GM19455 (cell line): ENCODE results near the gene REL.
"Not testable (repeated sequence)": the region's sequence is repeated elsewhere in the genome, so short reads cannot be mapped to it uniquely, and the experiment has no call there.

Experiments
- ATAC-seq: cut with Tn5 transposase; IDR thresholded peaks from one replicate; pipeline ENCODE4 v1.9.1; 2021; ENCODE audit not compliant: unreplicated experiment

REL gene

DNA sequence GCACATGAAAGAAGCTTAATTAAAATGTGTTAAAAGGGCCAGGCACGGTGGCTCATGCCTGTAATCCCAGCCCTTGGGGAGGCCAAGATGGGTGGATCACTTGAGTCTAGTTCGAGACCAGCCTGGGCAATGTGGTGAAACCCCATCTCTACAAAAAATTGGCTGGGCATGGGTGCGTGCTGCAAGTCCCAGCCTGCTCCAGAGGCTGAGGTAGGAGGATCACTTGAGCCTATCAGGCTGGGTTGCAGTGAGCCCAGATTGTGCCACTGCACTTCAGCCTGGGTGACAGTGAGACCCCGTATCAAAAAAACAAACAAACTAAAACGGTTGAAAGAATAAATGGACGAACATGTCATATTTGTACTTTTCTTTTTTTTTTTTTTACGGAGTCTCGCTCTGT lies 26.0 kb downstream of the REL start:
- no peak for ATAC-seq

DNA sequence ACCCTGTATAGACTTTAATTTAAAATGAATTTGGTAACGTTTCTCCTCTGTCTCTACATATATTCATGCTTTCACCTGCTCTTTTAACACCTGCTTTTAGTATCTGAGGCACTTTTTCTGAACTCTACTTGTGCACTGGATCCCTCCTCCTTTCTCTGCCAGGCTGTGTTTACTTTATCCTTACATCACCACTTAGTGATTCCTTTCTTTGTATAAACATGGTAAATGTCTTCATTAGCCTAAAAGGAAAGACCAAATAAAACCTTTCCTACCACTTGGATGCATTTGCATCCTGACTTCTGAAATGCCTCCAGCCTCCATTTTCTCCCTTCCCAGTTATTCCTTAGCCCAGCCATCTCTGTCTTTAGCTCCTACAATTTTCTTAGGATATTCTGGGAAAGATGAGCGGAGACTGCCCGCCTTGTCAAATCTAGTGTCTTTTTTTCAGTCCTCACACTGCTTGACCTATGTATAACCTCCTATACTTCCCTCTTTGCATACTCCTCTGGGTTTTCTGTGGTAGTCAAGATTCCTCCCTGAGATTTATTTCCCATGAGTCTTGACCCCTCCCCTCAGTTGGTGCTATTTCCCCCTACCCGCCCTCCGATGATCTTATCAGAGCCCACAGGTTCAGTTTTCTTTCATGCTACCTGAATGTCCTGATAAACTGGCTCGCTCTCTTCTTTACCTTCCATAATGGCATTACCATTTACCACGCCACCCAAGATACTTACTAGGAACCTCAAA lies 44.8 kb downstream of the REL start:
- no peak for ATAC-seq

DNA sequence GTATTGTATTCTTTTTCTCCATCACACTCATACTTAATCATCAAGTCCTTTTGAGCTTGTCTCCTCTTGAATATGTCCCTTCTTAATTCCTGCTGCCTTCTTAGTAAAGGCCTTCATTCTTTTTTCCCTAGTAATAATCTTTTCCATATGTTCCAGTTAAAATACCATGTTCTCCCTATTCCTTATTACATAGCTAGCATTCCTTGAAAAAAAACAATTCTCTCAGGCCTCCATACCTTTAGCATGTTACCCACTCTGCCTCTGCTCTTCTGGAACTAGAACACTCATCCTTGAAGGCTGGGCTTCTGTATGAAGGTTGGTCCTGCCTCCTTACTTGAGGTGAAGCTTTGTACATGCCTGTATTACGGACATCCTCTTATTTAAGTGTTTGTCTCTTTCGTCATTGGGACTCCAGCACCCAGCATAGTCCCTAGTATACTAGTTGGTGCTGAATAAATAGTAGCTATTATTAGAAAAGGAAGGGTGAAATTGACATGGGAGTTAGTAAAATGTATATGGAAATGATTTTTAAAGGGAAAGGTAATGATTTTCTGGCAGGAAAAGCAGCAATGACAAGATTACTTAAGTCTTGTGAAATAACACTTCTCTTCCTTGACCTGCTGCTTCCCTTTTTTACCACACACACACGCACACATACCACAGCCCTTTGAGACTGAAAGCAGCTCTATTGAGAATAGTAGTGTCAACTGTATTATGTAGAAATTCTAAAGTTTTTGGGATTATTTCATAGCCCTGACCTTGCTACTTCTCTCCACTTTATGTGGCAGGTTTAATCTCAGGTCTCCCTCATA lies 45.6 kb downstream of the REL start:
- ATAC-seq: no peak

DNA sequence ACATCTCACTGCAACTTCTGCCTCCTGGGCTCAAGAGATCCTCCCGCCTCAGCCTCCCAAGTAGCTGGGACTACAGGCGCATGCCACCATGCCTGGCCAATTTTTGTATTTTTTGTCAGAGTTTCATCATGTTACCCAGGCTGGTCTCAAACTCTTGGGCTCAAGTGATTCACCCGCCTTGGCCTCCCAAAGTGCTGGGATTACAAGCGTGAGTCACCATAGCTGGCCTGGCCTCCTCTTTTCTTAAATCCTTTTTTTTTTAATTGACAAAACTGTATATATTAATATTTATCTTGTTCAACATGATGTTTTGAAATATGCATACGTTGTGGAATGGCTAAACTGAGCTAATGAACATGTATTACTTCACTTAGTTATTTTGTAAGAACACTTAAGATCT lies 50.7 kb downstream of the REL start:
- not testable (repeated sequence) for ATAC-seq

DNA sequence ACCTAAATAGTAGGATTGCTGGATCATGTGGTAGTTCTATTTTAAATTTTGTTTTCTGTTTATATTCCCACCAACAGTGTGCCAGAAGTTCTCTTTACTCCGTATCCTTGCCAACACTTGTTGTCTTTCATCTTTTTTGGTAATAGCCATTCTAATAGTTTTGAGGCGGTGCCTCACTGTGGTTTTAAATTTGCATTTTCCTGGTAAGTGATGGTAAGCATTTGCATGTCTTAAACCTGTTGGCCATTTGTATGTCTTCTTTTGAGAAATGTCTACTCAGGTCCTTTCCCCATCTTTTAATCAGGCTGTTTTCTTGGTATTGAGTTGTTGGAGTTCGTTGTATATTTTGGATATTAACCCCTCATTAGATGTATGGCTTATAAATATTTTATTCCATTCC lies 51.6 kb downstream of the REL start:
- ATAC-seq: no peak

DNA sequence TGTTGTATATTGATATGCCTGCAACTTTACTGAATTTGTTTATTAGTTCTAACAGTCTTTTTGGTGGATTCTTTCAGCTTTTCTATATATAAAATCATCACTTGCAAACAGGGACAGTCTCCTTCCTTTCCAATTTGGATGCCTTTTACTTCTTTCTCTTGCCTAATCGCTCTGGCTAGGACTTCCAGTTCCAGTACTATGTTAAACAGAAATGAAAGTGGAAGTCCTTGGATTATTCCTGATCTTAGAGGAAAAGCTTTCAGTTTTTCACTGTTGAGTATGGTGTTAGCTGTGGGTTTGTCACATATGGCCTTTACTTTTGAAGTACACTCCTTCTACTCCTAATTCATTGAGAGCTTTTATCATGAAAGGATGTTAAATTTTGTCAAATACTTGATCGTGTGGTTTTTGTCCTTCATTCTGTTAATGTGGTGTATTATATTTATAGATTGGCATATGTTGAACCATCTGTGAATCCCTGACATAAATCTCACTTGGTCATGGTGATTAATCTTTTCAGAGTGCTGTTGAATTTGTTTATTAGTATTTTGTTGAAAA lies 52.9 kb downstream of the REL start:
- no peak for ATAC-seq

DNA sequence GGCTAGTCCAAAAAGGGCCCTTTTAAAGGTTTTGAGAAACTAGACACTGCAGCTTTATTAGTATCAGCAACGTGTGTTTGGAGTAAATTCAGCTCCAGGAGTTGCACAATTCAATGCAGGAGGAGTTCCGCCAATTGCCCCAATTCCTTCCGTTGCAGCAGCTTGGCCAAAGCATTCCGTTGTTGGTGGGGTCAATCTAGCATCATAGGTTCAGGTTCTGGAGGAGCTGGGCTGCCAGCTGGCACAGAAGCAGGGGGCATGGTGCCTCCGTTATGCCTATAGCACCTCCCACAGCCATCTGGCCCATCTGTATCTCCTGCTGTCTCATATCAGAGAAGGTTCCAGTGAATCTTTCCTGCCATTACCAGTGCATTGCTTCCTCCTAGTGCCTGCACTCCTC lies 55.4 kb downstream of the REL start:
- ATAC-seq: no peak

DNA sequence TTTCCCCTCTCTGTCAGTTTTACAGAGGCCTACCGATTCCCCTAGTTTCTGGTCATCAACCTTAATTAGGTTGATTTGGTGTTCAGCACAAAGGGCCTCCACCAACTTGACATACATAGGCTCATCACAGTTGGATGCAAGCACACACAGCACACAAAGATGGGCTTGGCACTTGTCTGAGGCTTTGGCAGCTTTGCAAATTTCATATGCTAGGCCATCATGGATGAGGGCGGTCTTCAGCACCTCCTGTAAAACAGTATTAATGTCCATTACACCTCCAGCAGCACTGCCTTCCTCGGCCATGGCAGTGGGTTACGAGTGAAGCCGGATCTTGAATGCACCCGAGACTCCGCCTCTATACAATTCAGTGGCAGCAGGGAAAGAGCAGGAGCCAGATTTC lies 56.9 kb downstream of the REL start:
- no peak for ATAC-seq

DNA sequence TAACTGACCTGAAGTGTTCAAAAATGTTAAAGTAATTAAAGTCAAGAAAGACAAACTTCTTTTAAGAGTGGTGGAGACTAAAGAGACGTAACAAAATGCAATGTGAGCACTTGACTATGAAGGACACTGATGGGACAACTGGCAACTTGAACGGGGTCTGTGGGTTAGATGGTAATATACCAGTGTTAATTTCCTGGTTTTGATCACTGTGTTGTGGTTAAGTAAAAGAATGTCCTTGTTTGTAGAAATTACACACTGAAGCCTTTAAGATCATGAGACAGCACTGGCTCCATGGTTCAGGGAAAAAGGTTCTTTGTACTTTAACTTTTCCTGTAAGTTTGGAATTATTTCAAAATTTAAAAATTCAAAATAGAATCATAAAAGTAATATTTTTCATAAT lies 58.2 kb downstream of the REL start:
- ATAC-seq: no peak

DNA sequence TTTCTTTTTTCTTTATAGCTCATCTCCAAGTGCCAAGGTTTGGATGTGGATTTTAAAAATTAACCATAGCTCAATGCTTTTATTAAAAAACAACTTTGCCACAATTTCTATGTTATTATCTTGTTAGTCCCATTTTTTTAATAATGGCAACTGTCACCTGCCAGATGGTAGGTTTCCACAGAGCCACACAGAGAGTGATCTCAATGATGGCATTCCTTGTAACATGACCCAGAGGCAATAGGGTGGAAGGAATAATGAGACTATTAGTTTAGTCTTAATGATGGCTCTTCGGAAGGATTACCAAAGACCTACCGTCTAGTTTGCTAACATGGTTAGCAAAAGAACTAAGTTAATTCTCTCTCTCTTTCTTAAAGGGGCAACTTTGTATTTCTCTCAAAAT lies 64.0 kb downstream of the REL start:
- no peak for ATAC-seq

DNA sequence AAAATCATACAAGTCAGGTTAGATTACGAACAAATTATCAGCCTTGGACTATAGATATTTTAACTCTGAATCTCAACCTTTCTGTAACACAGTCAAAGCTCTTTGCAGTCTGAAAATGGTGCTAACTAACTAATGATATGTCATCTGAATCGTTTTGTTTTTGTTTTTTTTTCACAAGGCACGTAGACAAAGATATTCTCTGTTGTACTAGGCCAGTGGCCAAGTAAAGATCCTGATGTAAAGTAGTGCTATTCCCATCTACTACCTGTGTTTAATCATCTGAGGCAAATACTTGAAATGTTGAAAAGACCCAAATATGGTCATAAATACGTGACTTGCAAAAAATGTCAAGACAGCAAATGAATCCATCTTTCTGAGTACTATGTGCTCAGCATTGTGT lies 65.7 kb downstream of the REL start:
- no peak for ATAC-seq

DNA sequence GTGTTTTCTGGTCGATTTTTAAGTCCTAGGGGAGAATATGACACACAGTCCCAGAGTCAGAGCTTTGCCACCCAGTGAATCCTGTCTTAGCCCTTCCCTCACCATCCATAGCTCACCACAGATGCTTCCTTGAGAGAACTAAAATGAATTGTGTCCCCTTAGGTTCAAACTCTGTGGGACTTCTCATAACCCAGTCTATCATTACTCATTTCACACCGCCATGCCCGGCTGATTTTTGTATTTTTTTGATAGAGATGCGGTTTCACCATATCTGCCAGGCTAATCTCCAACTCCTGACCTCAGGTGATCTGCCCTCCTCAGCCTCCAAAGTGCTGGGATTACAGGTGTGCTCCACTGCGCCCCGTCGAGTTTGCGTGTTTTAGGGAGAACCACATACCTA lies 66.8 kb downstream of the REL start:
- ATAC-seq: no peak

DNA sequence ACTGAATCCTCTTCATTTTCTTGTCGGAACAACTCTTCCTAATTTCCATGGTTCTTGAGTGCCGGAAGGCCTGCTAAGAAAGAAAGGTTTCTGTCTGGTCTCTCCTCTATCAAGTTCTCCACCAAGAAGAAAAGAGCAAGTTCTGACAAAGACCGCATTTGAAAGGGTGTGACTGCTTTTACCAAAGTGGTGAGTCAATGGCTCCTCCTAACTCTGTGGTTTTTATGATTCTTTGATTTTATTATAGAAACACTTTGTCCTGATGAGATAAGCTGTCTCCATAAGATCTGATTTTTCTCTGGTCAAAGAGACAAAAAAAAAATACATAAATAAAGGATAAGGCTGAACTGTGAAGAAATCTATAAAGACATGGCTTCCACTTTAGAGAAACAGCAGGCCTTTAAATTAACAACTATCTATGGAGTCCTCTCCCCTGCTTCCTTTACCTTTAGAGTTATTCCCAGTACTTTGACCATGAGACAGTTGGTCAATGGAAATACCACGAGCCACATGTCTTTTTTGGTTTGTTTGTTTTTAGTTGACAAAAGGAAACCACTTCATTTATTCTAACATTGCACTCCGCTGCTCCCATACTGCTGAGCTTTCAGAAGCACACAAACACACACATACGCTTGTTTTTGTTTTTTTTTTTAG lies 67.7 kb downstream of the REL start:
- no peak for ATAC-seq

DNA sequence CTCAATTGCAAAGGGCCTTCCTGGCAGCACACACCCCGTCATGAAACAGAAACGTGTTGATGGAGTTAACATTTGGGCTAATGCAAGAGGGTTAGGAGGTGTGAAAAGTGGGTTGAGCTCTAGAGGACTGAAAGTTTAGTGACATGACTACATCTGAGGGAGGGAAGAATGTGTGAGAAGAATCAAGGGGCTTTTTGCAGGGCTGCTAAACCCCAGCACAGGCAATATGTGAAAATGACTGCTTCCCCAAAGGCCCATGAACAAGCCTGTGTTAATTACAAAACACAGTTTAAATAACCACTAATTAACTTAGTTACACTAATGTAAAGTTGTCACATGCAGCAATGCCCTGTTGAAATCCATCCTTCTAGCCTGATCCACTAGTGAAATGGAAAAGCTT lies 72.8 kb downstream of the REL start:
- ATAC-seq: no peak

DNA sequence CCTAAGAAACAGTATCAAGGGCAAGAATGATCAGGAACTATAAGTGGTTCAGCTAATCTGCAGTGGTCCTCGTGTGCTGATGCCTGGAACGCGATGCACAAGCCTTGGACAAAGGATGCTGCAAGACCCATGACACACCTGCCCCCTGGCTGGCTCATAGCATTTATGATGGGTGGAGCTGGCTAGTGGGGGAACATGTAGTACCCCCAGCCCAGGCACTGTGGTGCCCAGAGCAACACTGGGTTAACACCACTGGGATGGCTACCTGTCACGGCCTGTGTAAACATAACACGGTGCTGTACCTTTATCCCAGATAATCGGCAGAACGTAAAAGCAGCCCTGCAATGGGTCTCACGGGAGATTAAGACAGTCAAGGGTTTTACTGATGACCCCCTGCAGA lies 75.8 kb downstream of the REL start:
- ATAC-seq: no peak

DNA sequence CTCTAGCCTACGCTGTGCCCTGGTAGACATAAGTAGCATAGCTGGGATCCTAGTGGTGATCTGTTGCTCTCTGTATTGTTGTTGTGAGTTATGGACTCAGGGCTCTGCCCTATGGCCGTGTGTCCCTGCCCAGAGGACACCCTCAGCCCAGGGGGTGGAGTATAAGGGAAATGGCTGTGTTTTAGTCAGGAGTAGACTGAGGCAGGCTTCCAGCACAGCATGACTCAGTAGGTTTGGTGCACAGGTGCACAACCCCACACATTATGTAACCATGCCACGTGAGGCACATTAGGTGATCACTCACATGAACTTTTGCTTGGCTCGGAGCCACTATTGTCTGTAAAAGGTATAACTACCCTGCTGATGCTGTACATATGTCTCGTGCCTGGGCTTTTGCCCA lies 76.3 kb downstream of the REL start:
- ATAC-seq: no peak

DNA sequence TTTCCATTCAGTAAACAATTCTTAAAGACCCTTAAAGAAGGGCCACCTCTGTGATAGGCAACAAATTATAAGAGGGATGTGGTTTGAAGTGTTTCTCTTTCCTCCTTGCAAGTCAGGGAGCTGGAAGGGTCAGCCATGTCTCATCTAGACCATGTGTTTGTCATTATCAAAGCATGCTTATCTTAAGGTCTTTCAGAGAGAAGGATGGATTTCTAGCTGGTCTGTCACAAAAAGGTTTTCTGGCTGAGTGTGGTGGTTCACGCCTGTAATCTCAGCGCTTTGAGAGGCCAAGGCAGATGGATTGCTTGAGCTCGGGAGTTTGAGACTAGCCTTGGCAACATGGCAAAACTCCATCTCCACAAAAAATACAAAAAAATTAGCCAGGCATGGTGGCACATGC lies 77.0 kb downstream of the REL start:
- no peak for ATAC-seq

DNA sequence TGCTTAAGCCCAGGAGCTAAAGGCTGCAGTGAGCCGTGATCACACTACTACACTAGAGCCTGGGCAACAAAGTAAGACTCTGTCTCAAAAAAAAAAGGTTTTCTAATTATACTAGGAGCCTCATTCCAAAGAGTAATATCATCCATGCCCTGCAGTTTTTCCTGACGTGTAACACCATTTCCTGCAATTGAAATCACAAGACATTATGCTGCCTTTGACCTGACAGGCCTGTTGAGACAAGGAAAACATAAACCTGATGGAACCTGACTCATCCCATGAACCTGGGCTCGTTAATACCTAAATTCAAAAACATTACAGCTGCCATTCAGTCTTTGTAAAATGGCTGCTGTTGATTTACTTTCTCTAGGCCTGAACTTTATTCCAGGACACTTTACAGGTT lies 77.4 kb downstream of the REL start:
- ATAC-seq: no peak

DNA sequence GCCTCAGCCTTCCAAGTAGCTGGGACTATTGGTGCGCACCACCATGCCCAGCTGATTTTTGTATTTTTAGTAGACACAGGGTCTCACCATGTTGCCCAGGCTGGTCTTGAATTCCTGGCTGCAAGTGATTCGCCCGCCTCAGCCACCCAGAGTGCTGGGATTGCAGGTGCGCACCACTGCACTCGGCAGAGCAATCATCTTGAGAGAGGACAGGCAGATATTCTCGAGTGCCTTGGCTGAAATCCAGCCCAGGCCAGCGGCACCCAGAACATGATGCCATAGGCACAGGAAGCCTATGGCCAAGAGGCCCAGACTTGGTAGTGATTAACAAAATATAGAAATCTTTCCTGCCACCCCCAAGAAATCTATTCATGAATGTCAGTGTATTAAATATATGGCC lies 78.1 kb downstream of the REL start:
- no peak for ATAC-seq

DNA sequence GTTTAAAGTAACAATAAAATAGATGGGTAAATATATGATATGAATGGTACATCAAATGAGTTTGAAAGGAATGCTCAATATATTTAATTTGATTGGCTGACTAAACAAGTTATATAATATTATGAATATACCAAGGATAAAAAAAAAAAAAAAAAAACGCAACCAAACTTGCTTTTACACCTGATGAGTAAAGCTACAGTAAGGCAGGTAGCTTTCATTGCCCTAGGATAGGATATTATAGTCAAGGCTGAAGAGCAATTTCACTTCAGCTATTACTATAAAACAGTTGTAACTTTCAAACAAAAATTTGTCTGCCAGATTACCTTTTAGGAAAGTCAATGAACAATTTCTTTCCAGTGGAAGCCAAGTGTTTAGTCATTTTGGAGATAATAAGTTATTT lies 79.3 kb downstream of the REL start:
- no peak for ATAC-seq

DNA sequence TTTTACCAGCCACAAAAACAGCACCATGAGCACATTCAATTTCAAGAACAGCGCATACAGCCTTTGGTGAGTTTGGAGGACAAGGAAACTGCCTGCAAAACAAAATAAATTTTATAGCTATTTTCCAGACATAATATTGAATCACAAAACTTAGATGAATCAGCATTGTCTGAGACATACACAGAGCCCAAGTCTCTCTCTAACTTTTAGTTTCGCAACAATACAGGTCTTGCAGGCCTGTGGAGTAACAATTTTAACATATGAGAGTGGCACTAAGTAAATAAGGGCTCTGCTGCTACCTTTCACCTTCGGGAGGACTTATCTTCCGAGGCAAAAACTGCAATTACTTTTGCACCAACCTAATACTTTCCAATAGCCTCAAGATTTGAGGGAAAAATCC lies 80.1 kb downstream of the REL start:
- ATAC-seq: no peak

DNA sequence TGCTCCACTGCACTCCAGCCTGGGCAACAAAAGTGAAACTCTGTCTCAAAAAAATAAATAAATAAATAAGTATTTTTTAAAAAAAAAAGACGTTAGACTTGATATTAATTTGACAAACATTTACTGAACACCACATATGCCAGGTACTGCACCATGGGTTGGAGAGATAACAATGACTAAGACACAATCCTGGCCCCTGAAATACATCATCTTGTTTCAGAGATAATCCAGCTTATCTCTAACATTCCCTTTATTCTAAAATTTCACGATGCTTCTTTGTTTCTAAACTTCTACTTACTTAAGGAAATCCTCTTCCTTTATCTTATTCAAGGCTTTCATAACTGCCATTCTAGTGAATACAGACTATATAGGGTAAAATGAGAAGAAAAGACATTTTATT lies 81.2 kb downstream of the REL start:
- ATAC-seq: no peak
